Neural cell (in vitro differentiated cells): Measurements from ENCODE around the gene PES1.

Experiments
- CTCF ChIP-seq: fragments of 450-650 bp; IDR thresholded peaks from 2 replicates; pipeline ENCODE4 v1.5.1; 2014; ENCODE audit warnings: antibody characterized with exemption, mild to moderate bottlenecking, moderate library complexity; ENCODE audit not compliant: poor library complexity, severe bottlenecking
- EZH2 ChIP-seq: fragments of 200-600, 300-800 bp; shearing (Covaris generic), sonication (generic); IDR thresholded peaks from 2 replicates; pipeline ENCODE4 v1.6.1; 2014; ENCODE audit warnings: antibody characterized with exemption, low read length, borderline replicate concordance, mild to moderate bottlenecking; ENCODE audit not compliant: insufficient read depth, poor library complexity, severe bottlenecking
- MXI1 ChIP-seq: fragments of 450-650 bp; conservative IDR thresholded peaks from 2 replicates; pipeline ENCODE4 v1.6.1; 2014; ENCODE audit warnings: antibody characterized with exemption, mild to moderate bottlenecking; ENCODE audit not compliant: poor library complexity, severe bottlenecking
- RAD21 ChIP-seq: fragments of 450-650 bp; conservative IDR thresholded peaks from 2 replicates; pipeline ENCODE4 v1.6.1; 2014; ENCODE audit warnings: antibody characterized with exemption, mild to moderate bottlenecking, moderate library complexity
- SMC3 ChIP-seq: fragments of 450-650 bp; conservative IDR thresholded peaks from 2 replicates; pipeline ENCODE4 v1.6.1; 2014; ENCODE audit warnings: antibody characterized with exemption, mild to moderate bottlenecking, moderate library complexity; ENCODE audit not compliant: poor library complexity

- TF ChIP-seq CTCF (no peak), SMC3 (no peak), EZH2 (no peak), RAD21 (no peak), MXI1 (no peak)
Observed at GRCh38 chr22:30586414-30586813, 5.3 kb downstream of the PES1 start.
